Stimulated activated CD8-positive, alpha-beta memory T cell treated with anti-CD3 and anti-CD28 coated beads, Interleukin-12 subunit alpha, Interleukin-12 subunit beta, amount 100 ng/mL, for 4 hours (primary cell): Measurements from ENCODE around the gene ALKBH5.
A peak's percentile ranks its signal among the peaks of the same experiment; 100 is the strongest.

Source experiments
- DNase-seq: peaks from one replicate; pipeline ENCODE4 v3.0.0-alpha.2; 2020; ENCODE audit warnings: low read depth

The ALKBH5 gene

DNA sequence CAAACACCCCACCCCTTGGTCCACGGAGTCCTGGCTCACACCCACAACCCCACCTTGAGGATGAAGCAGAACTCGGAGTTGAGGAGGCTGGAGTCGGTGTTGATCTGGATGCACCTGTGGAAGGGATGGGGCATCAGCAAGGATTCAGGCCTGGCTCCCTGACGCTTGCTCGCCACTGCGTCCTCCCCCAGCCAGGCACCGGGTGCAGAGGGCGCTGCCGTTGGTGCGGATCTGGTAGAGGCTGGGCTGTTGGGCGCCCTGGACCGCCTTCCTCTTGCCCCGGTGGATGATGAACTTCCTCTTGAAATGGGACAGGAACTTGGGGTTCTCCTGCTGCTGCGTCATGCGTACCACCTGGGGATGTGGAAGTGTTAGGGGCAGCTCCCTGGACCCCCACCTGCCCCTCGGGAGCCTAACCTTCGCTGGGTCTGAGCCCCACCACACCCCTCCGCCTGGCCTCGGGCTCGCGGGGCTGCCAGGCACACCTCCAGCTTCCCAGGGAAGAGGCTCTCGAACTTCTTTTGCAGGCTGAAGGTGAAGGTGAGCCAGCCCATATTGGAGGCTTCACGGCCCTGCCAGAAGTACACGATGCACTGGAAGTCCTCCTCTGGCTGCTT, 62.6 kb downstream of the ALKBH5 start:
- no peak for DNase-seq

DNA sequence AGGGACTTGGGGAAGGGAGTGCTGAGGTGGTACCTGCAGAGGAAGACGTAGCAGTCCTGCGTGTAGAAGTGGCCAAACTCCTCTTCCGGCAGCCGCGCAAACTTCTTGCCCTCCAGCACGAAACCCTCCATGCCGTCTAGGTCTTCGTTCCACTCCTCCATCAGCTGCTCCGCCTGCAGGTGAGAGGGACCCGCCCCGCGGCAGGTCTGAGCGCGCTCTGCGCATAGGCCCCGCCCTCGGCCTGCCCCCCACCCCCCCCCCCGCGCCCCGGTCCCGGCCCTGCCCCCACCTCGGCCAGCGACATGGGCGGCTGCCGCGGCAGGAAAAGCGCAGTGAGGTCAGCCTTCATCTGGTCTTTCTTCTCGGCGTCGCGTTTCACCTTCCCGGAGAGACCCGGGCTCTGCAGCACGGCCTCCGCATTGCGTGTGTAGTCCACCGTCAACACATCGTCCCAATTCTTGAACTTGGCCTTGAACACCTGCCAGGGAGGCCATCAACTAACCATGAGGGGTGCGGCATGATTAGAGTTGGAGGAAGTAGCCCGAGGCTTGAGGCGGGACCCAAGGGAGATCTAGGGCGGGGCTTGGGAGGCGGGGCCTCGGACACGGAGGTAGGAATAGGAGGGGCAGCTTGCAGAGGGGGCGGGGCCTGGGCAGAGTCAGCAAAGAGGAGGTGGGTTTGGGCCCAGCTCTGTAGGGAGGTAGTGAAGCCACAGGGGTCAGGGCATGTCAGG, 63.4 kb downstream of the ALKBH5 start:
- DNase-seq: no peak

DNA sequence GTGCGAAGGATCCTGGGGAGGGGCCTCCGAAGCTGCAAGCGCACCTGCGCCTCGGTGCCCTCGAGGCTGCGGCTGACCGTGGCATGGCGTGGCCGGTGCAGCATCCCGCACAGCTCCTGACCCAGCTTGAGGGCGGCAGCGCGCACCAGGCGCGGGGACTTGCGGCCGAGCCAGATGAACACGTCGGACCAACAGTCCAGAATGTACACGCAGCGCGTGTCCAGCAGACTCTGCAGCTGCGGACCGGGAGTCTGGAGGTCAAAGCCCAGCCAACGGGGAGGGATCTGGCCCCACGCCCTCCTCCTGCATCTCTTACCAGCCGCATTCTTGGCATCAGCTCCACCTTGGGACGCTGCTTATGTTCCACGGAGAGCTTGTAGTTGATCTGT, 64.0 kb downstream of the ALKBH5 start:
- DNase-seq: no peak

DNA sequence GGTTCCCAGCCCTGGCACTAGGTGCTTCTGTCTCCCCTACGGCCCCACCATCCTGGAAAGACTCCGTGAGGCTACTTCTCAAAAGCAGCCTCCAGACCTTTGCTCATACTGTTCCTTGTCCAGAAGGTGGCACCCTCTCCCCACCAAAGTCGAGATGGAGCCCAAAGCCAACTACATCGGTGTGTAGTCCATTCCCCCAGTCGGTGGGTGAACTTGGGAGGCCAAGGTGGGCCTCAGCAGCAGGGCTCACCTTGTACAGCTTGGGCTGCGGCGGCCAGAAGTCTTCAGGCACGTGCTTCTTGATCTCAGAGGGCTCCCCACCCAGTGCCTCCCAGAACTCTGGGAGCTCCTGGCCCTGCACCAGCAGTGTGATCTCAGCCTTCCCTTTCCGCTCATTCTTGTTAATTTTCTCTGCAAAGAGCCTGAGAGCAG, 64.7 kb downstream of the ALKBH5 start:
- peak; percentile 43 for DNase-seq

DNA sequence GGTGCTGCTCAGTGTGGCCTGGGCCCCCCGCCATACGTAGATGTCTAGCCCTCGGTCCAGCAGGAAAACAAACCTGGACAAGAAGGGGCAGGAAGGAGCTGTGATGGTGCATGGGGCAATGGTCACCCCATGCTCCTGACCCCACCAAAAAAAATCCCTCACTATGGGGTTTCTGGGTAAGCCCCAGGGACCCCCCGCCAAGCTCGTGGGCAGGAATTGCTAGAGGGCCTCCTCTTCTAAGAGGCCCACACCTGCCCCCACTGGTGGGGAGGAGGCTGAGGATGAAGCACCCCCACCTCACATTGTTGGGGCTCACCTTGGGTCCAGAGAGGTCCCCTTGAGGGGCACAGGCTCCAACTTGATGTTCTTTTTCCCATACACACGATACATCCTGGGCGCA, 65.2 kb downstream of the ALKBH5 start:
- no peak for DNase-seq

DNA sequence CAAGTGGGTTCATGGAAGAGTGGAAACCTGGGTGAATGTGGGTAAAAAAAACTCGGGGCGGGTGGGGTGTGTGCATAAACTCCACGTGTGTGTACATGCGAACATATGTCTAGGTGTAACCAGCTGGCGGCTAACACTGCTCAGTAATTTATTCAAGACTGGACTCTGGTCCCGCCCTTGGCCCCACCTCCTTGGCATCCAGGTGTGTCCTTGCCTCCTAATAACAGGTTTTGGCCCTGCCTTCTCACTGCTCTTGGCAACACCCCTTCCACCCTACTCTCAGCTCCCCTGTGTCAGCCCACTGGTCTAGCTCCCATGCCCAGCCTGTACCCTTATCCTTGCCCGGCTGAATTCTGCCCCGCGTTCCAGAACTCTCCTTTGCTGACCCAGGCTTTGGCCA, 66.6 kb downstream of the ALKBH5 start:
- DNase-seq: no peak

DNA sequence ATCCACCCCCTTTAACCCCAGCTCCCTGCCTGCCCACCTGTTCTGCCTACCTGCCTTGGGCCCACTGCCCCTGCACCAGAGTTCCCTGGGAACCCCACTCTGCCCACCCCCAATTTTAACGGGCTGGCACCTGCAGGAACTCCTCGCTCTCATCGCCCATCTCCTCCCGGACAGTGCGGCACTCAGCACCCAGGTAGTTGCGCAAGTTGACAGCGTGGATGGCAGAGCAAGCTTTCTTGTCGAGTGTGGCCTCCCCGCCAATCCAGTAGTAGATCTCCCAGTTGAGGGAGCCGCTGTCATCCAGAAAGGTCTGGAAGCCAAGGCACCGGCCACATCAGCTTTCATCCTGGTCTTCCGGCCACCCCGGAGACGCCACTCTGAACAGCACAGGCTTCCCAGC, 67.1 kb downstream of the ALKBH5 start:
- no peak for DNase-seq

DNA sequence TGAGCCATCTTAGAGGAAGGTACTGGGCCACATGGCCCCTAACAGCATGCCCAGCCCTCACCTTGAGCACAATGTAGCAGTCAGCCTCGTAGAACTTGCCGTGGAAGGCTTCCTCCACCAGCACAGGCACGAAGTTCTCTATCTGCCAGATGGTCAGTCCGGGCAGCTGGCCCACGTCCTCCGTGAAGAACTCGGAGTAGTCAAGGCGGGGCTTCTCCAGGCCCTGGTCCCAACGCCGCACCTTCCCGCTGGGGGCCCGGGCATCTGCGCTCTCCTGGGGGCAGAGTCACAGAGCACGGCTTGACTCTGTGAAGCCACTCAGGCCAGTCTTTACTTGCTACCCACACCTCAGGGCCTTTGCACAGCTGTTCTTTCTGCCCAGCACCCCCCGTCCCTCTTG, 67.6 kb downstream of the ALKBH5 start:
- DNase-seq: no peak

DNA sequence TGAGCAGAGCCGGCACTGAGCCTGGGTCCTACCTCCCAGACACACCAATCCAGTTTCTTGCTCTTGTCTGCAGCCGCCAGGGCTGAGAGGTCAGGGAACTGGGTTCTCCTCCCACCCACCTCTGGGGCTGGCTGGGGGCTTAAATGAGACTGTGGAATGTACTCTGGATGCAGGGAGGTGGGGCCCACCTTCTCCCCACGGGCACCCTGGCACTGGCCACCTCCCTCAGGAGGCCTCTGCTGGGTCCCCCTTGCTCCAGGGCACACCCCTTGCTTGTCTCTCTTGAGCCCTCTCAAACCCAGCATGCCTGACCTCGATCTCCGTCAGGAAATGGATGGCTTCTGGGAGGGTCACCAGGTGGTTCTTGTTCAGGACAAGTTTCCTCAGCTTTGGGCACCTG, 68.5 kb downstream of the ALKBH5 start:
- DNase-seq: no peak

DNA sequence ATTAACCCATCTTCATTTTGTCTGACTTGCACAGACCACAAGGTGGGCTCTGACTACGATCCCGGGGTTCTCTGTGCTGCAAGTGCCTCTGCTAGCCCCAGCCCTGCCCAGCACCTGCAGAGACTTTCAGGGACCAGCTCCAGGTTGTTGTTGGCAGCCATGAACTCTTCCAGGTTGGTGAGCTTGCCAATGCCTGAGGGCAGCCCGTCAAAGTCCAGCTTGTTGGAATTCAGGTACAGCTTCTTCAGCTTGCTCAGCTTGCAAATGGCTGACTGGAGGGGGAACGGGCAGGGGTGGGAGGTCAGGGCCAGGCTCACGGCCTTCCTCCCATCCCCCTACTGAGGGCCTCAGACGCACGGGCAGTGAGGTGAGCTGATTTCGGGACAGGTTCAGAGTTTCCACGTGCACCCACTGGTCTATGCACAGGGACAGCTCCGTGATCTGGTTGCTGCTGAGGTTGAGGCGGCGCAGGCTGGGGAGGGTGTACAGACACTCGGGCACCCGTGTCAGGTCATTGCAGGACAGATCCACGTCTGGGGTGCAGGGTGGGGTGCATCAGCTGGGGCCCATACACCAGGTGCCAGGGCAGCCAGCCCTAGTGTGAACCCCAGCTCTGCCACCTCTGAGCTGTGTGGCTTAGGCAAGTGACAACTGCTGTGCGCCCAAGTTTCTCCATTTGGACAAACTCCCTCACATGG, 69.7 kb downstream of the ALKBH5 start:
- no peak for DNase-seq

DNA sequence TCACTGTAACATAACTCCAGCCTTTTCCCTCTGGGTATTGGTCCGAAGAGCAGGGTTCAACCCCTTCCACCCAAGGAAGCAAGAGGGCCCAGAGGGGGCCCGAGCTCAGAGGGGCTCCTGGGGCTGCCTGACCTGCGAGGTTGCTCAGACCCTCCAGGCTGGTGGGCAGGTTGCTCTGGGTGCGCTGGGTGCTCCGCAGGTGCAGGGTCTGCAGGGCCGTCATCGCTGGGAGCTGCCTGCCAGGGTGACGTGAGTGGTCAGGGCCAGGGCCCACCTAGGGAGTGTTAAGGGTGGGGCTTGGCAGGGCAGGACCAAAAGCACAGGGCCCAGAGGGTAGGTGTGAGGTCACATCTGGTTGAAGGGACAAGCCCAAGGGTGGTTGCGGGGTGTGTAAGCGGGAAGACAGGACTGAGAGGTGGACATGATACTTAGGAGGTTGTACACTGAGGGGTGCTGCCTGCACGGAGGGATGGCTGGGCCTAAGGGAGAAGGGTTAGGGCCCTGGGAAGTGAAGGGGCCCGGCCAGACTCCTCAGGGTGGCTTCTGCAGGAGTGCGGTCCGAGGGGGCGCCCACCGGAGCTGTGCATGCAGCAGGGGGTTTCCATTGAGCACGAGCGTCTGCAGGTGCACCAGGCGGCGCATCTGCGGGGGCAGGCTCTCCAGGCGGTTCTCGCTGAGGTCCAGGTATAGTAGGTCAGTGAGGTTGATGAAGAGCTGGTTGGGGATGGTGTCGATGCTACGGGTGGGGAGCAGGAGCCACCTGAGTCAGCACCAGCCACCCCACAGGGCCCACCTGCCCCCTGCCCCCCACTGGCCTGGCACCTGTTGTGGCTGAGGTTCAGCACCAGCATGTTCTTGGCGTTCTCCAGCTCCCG, 70.6 kb downstream of the ALKBH5 start:
- no peak for DNase-seq

DNA sequence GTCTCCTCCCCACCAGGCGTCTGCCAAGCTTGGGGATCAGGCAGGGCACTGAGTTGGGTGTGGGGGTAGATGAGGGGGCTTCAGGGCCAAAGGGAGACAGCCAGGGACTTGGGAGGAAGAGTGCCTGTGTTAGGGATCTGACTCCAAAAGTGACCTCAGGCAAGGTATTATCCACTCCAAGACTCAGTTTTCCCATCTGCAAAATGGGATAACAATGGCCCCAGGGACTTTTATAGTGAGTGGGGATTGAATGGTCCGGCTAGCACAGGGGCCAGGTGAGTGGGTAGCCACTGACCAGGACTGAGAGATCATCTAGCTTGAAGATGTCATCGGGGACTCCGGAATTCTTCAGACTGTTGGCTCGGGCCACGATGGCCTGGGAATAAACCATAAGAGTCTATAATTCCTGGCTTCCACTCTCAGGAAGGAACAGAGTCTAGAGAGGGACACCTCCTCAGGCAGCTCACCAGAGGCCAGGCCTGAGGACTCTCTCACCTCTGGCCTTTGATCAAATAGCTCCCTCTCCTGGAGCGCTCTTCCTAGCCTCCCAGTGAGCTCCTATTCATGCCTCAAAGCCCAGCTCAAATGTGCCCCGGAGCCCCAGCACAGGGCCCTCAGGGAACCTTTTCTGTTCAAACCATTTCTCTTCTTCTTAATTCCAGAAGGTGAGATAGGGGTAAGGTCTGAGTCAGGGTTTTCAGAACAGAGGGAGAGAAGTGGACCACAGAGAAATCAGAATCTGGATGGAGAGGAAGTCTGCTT, 71.4 kb downstream of the ALKBH5 start:
- DNase-seq: no peak

DNA sequence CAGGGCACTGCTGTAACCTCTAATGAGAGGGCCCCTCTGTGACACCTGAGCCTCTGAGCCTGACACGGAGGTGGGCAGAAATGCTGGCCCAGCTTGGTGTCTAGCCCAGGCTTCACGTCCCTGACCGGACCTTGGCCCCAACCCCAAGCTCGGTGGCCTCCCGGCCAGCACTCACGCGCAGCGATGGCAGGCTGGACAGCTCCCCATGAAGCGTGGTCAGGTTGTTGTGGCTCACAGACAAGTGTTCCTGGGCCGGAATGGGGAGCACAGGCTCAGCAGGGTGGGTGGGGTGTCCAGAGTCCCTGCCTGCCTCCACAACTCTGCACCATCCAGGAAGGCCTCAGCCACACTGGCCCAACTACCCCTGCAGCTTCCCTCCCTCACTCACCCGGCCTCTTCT, 72.7 kb downstream of the ALKBH5 start:
- DNase-seq: no peak

DNA sequence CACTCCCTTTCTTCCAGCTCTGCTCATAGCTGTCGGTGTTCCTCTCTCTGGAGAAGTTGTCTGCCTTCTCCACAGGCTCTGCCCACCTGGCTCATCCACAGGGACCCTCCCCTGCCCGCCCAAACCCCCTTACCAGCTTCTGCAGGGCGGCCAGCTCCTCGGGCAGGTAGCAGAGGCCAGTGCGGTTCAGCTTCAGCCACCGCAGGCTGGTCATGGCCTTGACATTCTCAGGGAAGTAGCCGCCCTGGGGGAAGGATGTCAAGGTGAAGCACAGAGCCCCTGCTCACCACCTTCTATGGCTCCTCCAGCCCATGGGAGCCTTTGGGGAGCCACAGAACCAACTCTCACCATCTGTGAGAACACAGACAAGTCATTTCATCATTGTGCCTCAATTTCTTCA, 73.1 kb downstream of the ALKBH5 start:
- no peak for DNase-seq

DNA sequence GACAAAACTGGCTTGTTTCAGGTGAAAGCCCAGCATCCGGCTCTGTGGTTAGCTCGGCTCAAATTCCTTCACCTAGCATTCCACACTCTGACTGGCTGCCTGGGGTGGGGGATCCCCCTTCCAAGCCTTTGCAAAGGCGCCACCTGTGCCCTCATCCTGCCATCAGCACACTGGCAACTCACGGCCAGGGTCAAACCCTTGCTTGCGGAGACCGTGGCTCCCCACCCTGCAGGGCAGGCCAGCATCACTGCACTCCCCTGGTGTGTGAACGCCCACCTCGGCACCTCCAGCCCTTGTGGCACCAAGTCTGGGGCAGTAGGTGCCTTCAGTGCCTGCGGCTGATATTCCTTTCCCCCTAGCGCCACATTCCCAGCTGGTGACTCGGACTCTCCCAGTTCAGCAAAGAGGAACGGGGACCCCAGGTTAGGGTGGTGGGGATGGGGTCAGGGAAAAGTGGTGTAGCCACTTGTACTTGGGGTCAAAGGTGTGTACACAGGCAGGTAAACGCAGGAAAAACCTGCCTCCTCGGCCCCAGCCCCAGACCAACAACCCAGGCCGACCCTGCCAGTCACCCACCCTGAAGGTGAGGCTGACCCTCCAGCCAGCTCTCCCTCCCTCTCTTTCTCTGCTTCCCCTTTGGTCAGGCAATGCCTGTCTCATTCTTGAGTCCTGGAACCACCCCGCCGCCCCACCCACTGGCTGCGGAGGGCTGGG, 73.8 kb downstream of the ALKBH5 start:
- no peak for DNase-seq

DNA sequence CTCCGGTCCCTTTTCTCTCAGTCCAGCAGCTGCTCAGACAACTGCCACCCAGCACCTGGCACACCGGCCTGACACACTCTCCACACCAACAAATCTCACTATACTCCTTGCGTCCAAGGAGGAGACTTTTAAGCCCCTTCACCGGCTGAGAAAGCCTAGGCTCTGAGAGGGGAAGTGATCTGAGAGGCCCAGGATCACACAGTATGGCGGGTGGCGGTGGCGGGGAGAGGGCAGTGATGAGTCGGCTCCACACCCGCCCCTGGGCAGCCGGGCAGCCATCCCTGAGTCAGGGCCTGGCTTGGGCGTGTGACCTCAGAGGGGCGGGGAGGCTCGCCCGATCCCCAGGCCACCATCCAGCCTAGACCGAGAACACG, 74.3 kb downstream of the ALKBH5 start:
- peak; percentile 25 for DNase-seq

DNA sequence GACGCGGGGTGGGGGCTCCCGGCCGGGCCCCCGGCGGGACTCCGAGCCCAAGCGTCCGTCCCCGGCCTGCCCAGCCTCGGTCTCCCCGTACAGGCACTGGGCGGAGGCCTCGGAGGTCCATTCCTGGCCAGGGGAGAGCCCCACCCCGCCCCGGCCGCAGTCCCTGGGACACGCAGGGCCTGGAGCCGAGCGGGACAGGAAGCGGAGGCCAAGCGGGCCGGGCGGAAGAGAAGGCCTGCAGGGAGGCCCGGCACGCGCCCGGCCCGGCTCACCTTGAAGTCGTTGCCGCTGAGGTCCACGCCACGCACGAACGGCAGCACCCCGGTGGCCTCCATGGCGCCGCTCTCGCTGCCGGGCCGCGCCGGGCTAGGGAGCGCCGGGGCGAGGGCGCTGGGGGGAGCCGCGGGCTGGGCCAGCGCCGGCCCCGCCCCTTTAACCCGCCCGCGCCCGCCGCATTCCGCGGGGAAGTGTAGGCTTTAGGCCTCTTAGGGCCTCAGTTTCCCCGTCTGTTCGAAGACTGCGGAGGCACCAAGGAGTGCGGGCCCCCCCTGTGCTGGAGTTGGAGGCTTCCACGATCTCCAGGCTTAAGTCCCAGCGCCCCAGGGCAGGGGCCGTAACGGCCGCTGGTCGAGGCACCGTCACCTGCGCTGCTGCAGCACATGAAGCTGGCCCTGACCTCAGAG, 74.9 kb downstream of the ALKBH5 start, which contains the start of gene FLII:
TSS of gene FLII (minus strand) at position 383 of the 683 bp plus-strand sequence. CDS start at position 335, 48 bp downstream.
- DNase-seq: peak; percentile 46
